NK-92 (cell line): ENCODE data around the gene BTBD9.

Experiments
- DNase-seq: peaks from one replicate; lab custom pipeline; 2025; ENCODE audit not compliant: unreplicated experiment; lab: John Stamatoyannopoulos, UW

Gene BTBD9

DNA sequence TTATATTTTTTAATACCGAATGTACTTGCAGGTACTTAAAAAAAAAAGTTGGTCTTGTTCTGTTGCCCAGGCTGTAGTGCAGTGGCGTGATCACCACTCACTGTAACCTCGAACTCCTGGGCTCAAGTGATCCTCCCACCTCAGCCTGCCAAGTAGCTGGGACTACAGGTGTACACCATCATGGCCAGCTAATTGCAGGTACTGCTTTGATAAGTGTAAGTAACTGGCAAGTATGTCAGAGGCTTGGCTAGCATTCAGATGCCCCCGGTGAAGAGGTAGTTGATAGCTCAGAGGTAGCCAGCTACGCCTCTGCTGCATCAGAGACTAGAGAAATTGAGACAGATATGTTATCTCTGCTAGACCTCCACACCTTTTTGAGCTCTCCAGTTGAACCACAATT, 40.5 kb downstream of the BTBD9 start:
- no peak for DNase-seq

DNA sequence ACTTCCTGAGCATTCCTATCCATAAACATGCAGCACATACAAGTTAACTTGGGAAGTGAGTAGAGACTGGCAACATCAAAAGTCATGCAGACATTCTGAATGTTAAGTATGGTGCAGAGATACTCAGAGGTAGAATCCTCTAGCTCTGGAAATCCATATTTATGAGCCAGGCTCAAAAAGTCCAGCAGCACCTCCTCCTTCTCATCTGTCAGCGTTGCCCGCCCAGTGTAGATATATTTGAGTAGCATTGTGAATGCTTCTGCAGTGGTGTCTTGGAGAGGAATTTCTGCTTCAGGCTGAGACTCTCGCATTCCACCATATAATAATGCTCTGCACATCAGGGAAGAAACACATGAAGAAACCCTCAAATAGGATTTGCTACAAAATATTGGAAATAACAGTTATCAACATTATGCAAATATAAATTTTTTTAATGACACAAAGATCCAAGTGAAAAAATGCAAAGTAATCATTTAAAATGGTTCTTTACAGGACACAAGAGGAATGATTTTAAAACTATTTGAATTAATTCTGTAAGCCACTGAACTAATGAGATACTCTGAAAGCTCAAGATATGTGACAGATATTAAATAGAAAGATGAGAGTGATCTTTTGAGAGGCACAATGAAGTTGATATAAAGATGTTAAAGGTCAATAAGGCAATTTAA, 45.6 kb downstream of the BTBD9 start:
- DNase-seq, result no peak

DNA sequence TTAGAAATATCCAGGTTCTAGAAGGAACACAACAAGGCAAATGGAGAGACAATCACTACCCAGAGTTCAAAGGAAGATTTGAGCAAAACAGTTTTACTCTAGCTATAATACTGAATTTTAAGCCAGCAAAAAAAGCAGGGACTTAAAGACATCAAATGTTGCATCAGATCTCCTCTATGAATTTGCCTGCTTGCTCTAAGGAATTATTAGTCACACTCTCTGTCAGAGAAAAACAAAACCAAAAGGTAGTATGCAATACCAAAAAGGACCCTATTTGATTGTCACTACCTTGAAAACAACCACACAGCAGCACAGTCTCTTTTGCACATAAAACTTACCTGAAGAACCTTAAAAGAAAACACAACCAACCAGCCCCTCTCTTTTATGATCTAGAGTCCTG, 46.3 kb downstream of the BTBD9 start:
- no peak for DNase-seq

DNA sequence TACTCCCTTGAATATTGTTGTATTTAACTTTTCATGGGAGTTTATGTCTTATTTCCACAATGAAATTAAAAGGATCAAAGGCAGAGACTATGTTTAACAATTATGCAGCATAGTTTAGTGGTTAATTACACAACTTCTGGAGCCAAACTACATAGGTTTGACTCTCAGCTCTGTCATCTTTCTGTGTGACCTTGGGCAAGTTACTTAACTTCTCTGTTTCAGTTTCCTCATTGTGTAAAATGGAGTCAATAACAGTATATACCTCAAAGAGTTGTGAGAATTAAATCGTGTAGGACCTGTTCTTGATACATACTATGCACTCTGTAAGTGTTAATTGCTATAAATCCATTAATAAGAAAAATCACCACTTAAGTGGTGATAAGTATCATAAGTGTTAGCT, 48.3 kb downstream of the BTBD9 start:
- no peak for DNase-seq

DNA sequence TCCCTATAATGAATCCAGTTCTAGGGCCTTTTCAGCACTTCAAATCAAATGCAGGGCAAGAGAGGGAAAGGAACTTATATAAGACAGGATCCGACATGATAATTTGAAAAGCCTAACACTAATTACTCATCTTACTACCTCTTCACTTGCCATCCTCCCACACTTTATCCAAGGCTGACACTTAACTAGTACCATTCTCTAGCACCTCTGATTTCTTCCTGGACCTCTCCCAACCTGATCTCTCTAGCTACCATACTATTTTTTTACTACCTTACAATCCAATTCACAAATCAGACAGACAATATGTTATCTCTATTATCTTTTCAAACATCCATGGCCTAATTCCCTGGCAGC, 50.4 kb downstream of the BTBD9 start:
- no peak for DNase-seq

DNA sequence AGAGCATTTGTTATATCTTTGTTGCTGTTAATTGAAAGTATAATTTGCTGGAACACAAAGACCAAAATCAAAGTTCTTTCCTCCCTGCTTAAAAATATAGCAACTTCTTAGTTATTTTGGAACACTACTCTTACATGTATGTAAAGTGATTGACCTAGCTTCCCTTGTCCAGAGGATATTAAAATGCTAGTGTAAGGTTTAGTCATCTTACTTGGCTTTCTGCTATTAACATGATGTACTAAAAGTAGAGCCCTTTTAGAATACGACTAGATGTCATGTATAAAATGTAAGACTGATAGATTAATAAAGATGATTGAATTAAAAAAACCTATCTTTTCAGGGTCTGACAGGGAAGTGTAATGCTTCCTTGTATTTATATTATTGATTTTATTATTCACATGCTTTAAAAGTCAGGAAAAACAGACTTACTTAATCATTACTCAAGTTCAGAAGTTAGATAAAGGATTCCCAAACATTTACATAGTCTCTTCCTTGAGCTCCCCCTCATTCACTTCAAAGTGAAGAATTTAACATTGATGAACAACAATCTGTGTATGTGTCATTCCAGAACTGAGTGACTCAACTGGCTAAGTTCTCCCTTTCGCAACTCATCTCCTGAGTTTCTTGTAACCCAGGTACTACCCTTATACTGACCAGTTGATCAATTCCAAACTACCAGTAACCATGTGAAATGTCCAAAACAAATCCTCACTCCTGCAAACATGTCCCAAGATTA, 50.9 kb downstream of the BTBD9 start:
- DNase-seq, result no peak

DNA sequence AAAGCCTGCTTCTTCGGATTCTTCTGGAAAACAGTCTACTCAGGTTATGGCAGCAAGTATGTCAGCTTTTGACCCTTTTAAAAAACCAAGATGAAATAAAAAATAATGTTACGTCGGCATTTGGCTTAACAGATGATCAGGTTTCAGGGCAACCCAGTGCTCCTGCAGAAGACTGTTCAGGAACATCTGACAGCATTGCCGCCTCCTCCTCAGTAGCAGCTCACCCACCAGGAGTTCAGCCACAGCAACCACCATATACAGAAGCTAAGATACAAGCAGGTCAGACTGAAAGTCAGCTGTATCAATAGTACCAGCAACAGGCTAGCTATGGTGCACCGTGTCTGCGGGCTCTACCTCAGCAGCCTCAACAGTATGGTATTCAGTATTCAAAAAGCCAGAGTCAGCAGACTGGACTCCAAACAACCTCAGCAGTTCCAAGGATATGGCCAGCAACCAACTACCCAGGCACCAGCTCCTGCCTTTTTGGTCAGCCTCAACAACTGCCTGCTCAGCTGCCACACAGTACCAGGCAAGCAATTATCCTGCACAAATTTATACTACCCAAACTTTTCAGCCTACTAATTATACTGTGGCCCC, 51.9 kb downstream of the BTBD9 start:
- no peak for DNase-seq

DNA sequence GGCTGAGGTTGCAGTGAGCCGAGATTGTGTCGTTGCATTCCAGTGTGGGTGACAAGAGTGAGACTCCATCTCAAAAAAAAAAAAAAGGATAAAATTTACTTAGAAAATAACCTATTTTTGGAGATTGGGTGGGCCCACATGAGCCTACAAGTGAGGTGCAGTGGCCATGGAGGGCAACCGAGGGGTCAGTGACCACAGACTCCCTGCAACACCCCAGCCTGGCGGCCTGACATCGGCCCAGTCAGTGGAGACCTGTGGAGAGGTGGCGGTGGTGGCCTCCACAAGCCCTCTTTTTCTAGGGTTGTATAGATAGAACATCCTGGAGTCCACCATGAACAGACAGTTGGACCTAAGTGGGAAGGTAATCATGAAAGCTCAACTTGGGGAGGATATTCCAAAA, 52.7 kb downstream of the BTBD9 start:
- DNase-seq, result no peak

DNA sequence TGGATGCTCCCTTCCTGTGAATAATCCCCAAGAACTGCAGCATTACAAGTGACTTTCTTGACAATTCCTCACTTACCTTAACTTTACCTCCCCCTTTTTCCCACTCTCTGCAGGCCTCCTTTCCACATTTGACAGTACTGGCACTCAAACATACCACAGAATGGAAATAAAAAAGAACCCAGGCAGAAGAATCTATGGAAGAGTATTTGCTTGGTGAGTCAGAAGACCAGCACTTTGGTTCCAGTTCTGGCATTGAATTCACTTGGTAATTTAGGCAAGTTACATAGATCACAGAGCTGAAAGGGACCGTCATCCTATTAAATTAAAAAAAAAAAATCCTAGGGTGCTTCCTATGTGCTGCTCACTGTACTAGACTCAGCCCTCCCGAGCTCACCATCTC, 55.0 kb downstream of the BTBD9 start:
- DNase-seq, result no peak

DNA sequence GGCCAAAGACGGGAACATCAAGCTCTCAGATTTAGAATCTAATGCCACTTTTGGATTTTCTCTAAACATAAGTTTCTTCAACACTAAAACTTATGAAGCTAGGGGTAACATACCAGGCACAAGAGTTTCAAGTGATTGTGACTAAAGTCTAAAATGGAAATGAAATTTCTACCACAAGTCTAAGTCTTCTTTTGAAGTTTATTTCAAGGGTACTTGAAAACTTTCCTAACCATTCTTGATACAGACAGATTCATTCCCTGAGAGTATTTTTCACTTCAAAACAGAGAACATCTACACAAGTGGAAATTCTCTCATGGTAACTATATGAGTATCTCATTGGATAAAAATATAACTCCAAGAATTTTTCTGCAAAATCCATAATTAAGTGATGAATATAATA, 56.2 kb downstream of the BTBD9 start:
- no peak for DNase-seq

DNA sequence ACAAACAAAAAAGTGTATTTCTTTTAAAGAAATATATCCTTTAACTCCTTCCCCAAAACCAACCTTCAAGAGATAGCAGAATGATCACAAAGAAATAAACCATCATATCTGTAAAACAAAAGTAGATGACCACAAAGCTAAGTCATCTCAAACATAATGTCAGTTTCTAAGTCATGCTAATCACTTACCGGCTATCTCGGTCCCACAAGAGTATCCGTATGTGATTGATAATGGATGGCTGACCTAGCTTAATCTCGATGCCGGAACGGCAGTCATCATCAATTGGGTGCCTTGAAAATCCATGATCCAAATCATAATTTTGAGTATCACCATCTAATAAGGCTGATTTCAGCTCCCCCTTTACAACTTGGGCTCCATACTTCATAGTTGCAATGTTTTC, 59.7 kb downstream of the BTBD9 start:
- no peak for DNase-seq

DNA sequence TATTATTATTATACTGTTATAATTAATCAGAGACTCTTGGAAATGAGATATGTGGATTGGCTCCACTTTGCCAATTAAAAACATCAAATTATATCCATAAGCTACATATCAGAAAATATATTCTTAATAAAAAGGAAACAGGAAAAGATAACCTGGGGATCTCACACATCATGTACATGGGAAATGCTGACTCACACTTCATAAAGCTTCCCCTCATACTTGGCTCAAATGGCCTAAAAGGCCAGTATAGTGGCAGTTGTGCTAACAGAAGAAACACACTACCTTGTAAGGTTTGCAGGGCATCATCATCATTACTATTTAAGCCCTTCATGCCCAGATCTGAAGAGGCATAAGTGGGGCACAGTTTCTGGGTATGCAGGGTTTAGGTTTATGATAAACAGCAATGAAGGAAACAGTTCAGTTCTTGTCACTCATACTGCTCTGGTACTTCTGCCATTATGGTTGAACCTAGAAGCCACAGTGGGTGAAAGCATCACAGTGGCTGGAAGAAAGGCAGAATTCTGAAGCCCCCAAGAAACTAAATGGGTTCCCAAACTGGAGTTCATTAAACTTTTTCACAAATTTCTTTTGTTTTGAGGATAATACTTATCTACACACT, 60.6 kb downstream of the BTBD9 start:
- DNase-seq, result no peak

DNA sequence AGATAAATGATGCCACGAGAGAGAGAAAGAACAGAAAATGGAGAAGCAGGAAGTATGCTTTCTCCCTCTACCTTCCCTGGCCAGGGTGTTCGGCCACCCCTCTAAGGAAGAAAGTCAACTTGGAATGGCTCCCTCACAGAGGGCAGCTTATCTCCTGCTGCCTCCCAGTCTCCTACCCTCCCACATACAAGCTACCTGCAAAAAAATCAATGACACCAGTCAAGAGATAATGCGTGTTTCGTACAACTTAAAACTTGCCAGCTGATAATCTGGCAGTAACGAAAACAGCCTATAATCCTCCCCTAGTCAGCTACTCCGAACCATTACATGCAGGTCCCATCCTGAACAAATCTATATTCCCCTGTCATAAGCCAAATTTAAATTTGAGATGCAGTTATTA, 61.7 kb downstream of the BTBD9 start:
- no peak for DNase-seq

DNA sequence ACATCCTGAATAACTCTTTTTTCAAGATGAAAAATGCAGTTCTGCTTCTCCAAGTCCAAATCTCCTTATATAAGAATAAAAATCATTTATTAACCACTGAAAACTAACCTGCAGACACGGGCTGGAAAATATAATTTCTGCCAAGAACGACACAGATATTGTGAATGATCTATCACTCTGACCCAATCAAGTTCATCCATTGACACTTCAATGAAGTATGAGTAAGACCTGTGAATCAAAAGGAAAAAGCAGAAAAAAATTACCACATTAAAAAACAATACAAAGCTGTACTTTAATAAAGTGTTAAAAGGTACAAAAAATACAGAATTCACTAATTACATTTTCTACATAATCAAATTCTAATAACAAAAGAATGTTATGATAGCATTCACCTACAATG, 62.2 kb downstream of the BTBD9 start:
- DNase-seq, result no peak

DNA sequence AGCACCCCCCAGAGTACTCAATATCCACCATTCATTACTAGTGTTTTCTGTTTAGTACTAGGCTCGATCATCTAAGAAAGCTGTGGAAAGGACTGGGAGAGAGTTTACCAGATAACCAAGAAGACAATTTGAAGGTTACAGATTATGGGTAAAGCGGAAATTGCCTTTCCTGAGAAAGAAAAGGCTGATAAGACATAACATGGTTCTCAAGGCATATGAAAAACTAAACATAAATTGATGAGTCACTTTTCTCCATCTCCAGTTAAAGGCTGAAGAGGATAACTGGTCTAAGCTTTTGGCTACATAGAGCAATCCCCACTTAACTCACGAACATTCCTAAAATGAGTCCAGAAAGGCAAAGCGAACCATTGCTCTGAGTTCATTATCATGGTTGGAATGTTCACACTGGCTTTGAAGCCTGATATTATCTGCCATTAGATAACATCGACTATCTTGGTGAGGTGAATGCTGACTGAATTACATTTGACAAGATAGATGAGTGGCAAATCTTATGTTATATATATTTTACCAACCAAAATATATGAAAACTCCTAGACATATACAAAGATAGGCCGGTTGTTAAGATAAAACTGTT, 65.8 kb downstream of the BTBD9 start:
- DNase-seq, result no peak

DNA sequence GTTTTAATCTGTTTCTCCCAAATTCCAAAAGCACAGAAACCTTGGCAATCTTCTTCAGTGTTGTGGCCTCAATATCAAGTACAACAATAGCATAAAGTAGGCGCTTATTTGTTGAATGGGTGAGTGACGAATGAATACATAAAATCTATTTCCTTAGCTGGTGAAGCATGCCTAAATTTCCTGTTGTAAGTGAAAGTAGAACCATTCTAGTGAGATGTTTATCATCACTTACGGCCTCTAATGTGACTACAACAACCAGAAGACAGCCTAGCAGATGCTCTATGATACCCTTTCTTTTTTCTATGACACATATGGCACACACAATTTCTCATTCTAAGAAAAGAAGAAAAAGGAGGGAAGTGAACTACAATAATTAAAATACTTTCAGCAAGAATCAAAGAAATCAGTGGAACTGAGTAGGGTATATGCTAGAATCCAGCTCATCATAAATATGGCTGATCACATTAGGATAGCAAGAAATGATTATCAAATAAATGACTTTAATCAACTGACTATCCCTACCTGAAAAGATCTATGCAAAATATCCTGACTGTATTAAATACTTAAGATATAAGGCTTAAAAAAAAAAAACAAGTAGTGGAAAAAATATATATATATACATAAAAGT, 67.4 kb downstream of the BTBD9 start:
- DNase-seq, result no peak

DNA sequence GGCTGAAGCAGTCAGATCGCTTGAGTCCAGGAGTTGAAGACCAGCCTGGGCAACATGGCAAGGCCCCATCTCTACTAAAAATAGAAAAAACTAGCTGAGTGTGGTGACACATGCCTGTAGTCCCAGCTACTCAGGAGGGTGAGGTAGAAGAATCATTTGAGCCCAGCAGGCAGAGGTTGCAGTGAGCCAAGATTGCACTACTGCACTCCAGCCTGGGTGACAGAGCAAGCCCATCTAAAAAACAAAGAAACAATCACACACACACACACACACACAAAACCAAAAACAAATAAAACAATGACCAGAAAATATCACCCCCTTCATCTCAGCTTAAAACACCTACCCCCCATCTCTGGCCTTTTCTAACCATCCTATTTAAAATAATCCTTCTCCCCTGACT, 68.0 kb downstream of the BTBD9 start:
- no peak for DNase-seq

DNA sequence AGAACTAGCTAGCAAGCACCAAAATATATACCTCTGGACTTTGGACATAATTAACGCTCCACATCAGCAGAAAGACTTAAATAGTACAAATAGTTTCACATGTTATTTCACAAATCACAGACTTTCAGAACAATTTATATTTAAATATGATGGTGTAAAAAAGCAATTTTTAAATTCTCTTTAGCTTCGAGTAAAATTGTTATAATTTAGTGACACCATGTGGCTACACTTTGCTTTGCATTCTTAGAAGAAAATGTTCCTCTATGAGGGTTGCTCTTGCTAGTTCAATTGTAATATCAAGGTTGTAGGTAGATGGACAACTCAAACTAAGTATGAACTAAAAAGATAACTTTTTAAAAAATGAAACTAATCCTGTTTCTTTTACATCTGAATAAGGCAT, 69.0 kb downstream of the BTBD9 start:
- DNase-seq, result no peak

DNA sequence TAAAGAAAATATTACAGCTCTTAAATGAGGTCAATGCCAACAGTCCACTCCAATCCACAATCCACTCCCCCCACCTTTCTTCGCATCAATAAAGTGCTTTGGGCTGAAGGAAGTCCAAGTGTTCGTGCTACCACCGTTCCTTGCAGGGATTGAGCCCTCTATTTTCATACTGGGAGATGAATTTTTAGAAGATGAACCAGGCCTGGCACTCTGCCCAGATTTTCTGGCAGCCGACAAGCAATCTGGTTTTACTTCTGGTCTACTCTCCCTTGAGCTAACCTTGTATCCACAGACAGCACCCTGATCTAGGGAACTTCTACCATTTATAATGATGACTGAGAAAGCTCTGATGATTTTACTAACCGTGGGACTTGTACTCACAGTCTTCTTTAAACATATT, 72.3 kb downstream of the BTBD9 start:
- no peak for DNase-seq

DNA sequence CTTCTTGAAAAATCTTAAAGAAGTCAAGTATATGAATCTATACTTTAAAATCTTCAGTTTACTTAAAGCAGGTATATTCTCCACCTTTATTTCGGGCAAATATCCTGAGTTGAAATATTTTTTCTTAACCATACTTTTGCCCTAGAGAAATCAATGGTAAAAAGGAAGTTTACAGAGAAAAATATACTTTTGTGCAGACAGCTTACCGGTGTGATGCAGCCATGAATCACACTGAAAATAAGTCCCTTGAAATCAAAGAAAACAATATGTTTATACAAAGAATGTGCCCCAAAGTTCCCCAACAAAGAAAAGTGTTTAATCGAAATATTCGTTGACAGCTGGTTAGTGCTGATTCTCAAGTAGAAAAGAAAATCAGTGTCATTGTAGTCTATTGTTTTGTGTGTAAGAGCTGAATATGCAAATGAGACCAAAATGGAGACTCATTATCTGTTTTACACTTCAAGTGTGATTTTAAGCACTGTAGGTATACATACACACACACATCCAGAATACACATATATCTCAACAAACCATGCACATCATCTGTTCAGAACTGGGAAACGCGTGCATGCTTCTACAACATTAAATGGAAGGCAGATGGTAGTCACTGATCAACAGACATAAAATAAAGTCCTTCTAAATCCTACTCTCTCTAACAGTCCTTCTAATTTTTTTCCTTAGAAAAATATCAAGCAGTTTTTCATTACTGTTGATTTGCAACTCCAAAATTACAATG, 73.3 kb downstream of the BTBD9 start:
- DNase-seq, result no peak

DNA sequence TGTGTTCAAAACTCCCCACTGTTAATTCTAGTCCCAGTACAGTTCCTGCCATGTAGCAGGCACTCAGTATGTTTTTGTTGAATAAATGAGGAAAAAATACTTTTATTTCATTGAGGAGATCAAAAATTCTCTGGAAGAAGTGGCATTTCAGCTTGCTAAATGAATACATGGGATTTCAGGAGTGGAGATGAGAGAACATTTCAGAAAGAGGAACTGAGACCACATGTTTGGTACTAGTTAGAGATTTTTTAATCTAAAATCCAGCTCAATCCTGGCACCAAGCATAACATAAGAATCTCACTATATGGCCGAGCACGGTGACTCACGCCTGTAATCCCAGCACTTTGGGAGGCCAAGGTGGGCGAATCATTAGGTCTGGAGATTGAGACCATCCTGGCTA, 75.4 kb downstream of the BTBD9 start:
- no peak for DNase-seq
